Keratinocyte (primary cell): Measurements from ENCODE around the gene FAM32A.

ENCODE experiments used
- CTCF ChIP-seq, 3 experiments: IDR thresholded peaks in 1 of 3; conservative IDR thresholded peaks in 1 of 3; optimal IDR thresholded peaks in 1 of 3; 2 replicates in 2 of 3; 3 replicates in 1 of 3; pipeline versions ENCODE3 to v1.5.1; 2011; ENCODE audit warnings: low read length in 3 of 3, mild to moderate bottlenecking in 3 of 3, moderate library complexity in 2 of 3, control low read depth in 1 of 3, inconsistent platforms in 1 of 3; ENCODE audit not compliant: insufficient read depth in 2 of 3; ENCODE audit errors: extremely low read depth in 1 of 3
- EZH2 ChIP-seq: IDR thresholded peaks from one replicate; pipeline ENCODE4 v1.6.1; 2012; ENCODE audit warnings: inconsistent platforms, mild to moderate bottlenecking, low read length, moderate library complexity

GRCh38 chr19:16170134-16170533 lies 15.1 kb upstream of the FAM32A start:
- no peak for TF ChIP-seq CTCF (optimal IDR thresholded peaks at IDR 0.05 in 1 of 3, IDR thresholded peaks at IDR 0.05 in 1 of 3, conservative IDR thresholded peaks at IDR 0.05 in 1 of 3; ENCODE audit: extremely low read depth in 1 of 3, insufficient read depth in 2 of 3, low read length in 3 of 3)
- TF ChIP-seq EZH2 = no peak
